ENCODE data around the gene SVEP1.

The SVEP1 gene

DNA sequence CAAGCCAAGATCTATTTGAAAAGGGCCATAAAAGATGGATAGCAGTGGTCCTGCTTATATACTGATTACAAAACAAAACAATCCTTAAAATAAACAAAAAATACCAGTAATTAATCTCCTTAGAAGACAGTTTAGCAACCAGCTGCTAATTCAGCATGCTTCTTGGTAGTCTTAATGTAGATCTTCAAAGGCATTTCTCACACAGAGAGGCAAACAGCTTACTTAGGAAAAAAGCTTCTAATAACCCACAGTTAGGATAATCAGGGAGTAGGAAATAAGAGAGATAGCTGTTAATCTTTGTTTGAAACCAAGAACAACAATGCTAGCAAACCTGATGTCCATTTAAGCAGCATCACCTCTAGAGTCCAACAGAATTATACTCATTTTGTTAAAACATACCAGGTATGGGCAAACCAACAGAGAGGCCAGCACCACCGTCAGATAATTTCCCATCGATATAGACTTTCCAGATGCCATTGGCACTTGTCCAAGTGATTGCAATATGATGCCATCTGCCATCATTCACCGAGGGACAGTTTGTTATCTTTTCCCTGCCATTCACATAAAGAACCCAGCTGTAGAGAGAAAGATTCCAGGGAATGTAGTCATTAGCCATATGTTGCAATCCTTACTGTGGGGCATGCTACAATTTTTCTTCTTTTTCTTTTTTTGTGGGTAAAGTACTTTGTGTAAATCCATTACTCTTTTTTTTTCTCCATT is 136.2 kb downstream of the SVEP1 start:
- WGBS (ENCODE audit: extremely low coverage, insufficient coverage, low lambda C conversion rate) = no CpG with 5 or more reads among the region's 3 CpGs

DNA sequence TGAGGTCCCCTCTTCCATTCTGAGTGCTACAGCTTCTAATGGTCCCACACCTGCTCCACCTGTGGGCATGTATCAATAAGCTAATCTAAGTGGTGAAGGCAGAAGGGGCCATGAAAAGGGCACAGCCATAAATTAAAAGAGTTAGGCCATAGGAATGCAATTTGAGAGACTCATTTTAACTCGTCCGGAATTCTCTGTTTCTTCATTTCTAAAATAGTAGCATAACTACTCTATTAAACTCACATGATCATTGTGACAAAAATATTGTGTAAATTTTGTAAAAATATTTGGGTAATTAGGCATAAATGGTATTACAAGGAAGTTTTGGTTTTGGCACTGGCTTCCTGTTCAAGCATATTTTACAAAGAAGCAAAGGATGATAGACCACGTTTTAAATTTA is 138.7 kb downstream of the SVEP1 start:
- Histone ChIP-seq H3K79me1 (ENCODE audit: low read length) (no peaks in the 10 kb centered on the region), H3K79me2 (ENCODE audit: control insufficient read depth, insufficient read depth, low read length) (no peaks in the 10 kb centered on the region), H3K4ac (ENCODE audit: low read depth, low read length) (no peak overlapping the region), H2BK15ac (replicated peaks; ENCODE audit: low read depth) (no peak overlapping the region), H3K4me1 (ENCODE audit: control insufficient read depth, low read depth, low read length) (no peaks in the 10 kb centered on the region), H3K23ac (ENCODE audit: low read length) (no peak overlapping the region), H3K4me3 (ENCODE audit: low read length) (no peak overlapping the region), H3K27me3 (ENCODE audit: insufficient read depth, low read length, poor library complexity) (no peaks in the 10 kb centered on the region), H3K4me2 (ENCODE audit: low read length) (no peak overlapping the region), H4K5ac (ENCODE audit: low read length) (no peak overlapping the region), H3K18ac (ENCODE audit: low read length) (no peak overlapping the region), H3K27ac (ENCODE audit: low read depth, low read length) (no peak overlapping the region), H3K36me3 (ENCODE audit: control insufficient read depth, insufficient read depth, low read length) (no peaks in the 10 kb centered on the region), H2AK5ac (ENCODE audit: low read length) (no peak overlapping the region), H4K8ac (ENCODE audit: low read depth, low read length) (no peak overlapping the region), H2BK5ac (ENCODE audit: low read length) (no peak overlapping the region), H3K56ac (ENCODE audit: low read length) (no peak overlapping the region), H2BK120ac (ENCODE audit: low read depth, low read length) (no peak overlapping the region), H3K9ac (ENCODE audit: low read length) (no peak overlapping the region)
- WGBS (ENCODE audit: extremely low coverage, insufficient coverage, low lambda C conversion rate) = no CpG with 5 or more reads among the region's 3 CpGs
- no peak for DNase-seq

More for the DNA sequence above, 136.2 kb downstream of the SVEP1 start:
- Histone ChIP-seq H3K79me1 (ENCODE audit: low read length) (no peaks in the 10 kb centered on the region), H3K4me2 (ENCODE audit: low read length) (no peak overlapping the region), H3K9ac (ENCODE audit: low read length) (no peak overlapping the region), H2BK120ac (ENCODE audit: low read depth, low read length) (no peak overlapping the region), H2BK15ac (replicated peaks; ENCODE audit: low read depth) (no peak overlapping the region), H3K79me2 (ENCODE audit: control insufficient read depth, insufficient read depth, low read length) (no peaks in the 10 kb centered on the region), H3K4me1 (ENCODE audit: control insufficient read depth, low read depth, low read length) (no peaks in the 10 kb centered on the region), H3K36me3 (ENCODE audit: control insufficient read depth, insufficient read depth, low read length) (no peaks in the 10 kb centered on the region), H3K4me3 (ENCODE audit: low read length) (no peak overlapping the region), H4K5ac (ENCODE audit: low read length) (no peak overlapping the region), H3K27me3 (ENCODE audit: insufficient read depth, low read length, poor library complexity) (no peaks in the 10 kb centered on the region), H3K18ac (ENCODE audit: low read length) (no peak overlapping the region), H4K8ac (ENCODE audit: low read depth, low read length) (no peak overlapping the region), H3K23ac (ENCODE audit: low read length) (no peak overlapping the region), H3K4ac (ENCODE audit: low read depth, low read length) (no peak overlapping the region), H3K56ac (ENCODE audit: low read length) (no peak overlapping the region), H2AK5ac (ENCODE audit: low read length) (no peak overlapping the region), H3K27ac (ENCODE audit: low read depth, low read length) (no peak overlapping the region), H2BK5ac (ENCODE audit: low read length) (no peak overlapping the region)
- no peak for DNase-seq

DNA sequence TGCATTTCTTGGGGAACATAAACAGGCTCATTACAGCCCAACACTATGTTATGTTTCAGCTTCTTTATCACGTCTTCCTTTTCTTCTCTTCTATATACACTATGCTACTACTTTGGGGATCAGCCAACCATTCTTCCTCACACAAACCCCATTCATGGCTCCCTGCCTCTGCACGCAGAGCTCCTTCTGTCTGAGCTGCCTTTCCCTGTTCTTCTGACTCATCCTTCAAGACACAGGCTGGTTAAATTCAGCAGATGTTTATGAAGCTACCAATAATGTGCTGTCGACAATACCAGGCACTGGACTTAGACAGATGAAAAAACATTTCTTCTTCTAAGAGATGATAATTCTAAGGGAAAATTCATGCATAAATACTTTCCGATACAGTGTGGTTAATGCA is 139.4 kb downstream of the SVEP1 start:
- no peak overlapping the region for H2BK15ac ChIP-seq (replicated peaks; ENCODE audit: low read depth)
- no peak overlapping the region for H3K56ac ChIP-seq (ENCODE audit: low read length)
- WGBS (ENCODE audit: extremely low coverage, insufficient coverage, low lambda C conversion rate) = no CpG with 5 or more reads among the region's 4 CpGs
- H2AK5ac ChIP-seq (ENCODE audit: low read length) = no peak overlapping the region
- H3K79me1 ChIP-seq (ENCODE audit: low read length) = no peaks in the 10 kb centered on the region
- no peak overlapping the region for H3K23ac ChIP-seq (ENCODE audit: low read length)
- H3K4me2 ChIP-seq (ENCODE audit: low read length) = no peak overlapping the region
- no peak overlapping the region for H3K4ac ChIP-seq (ENCODE audit: low read depth, low read length)
- H3K4me1 ChIP-seq (ENCODE audit: control insufficient read depth, low read depth, low read length) = no peaks in the 10 kb centered on the region
- no peaks in the 10 kb centered on the region for H3K79me2 ChIP-seq (ENCODE audit: control insufficient read depth, insufficient read depth, low read length)
- no peaks in the 10 kb centered on the region for H3K27me3 ChIP-seq (ENCODE audit: insufficient read depth, low read length, poor library complexity)
- H3K4me3 ChIP-seq (ENCODE audit: low read length) = no peak overlapping the region
- H4K5ac ChIP-seq (ENCODE audit: low read length) = no peak overlapping the region
- no peak overlapping the region for H3K18ac ChIP-seq (ENCODE audit: low read length)
- no peak overlapping the region for H3K27ac ChIP-seq (ENCODE audit: low read depth, low read length)
- no peaks in the 10 kb centered on the region for H3K36me3 ChIP-seq (ENCODE audit: control insufficient read depth, insufficient read depth, low read length)
- H2BK120ac ChIP-seq (ENCODE audit: low read depth, low read length) = no peak overlapping the region
- no peak overlapping the region for H3K9ac ChIP-seq (ENCODE audit: low read length)
- no peak overlapping the region for H4K8ac ChIP-seq (ENCODE audit: low read depth, low read length)
- no peak overlapping the region for H2BK5ac ChIP-seq (ENCODE audit: low read length)
- DNase-seq = no peak

GRCh38 chr9:110432253-110432652 is 147.3 kb downstream of the SVEP1 start:
- no peak overlapping the region for H3K4ac ChIP-seq (ENCODE audit: low read depth, low read length)
- no peak overlapping the region for H3K9ac ChIP-seq (ENCODE audit: low read length)
- no peak overlapping the region for H3K4me2 ChIP-seq (ENCODE audit: low read length)
- H4K8ac ChIP-seq (ENCODE audit: low read depth, low read length) = no peak overlapping the region
- H3K4me3 ChIP-seq (ENCODE audit: low read length) = no peak overlapping the region
- no peaks in the 10 kb centered on the region for H3K36me3 ChIP-seq (ENCODE audit: control insufficient read depth, insufficient read depth, low read length)
- H2BK5ac ChIP-seq (ENCODE audit: low read length) = no peak overlapping the region
- no peaks in the 10 kb centered on the region for H3K79me2 ChIP-seq (ENCODE audit: control insufficient read depth, insufficient read depth, low read length)
- WGBS (ENCODE audit: extremely low coverage, insufficient coverage, low lambda C conversion rate) = no CpG with 5 or more reads among the region's 3 CpGs
- H3K56ac ChIP-seq (ENCODE audit: low read length) = no peak overlapping the region
- no peak overlapping the region for H2BK120ac ChIP-seq (ENCODE audit: low read depth, low read length)
- H3K27me3 ChIP-seq (ENCODE audit: insufficient read depth, low read length, poor library complexity) = no peaks in the 10 kb centered on the region
- no peak for DNase-seq
- no peak overlapping the region for H4K5ac ChIP-seq (ENCODE audit: low read length)
- H3K18ac ChIP-seq (ENCODE audit: low read length) = no peak overlapping the region
- no peak overlapping the region for H3K23ac ChIP-seq (ENCODE audit: low read length)
- no peaks in the 10 kb centered on the region for H3K79me1 ChIP-seq (ENCODE audit: low read length)
- no peak overlapping the region for H2BK15ac ChIP-seq (replicated peaks; ENCODE audit: low read depth)
- no peak overlapping the region for H2AK5ac ChIP-seq (ENCODE audit: low read length)
- H3K4me1 ChIP-seq (ENCODE audit: control insufficient read depth, low read depth, low read length) = no peaks in the 10 kb centered on the region
- H3K27ac ChIP-seq (ENCODE audit: low read depth, low read length) = no peak overlapping the region

- no peak overlapping the region for H3K4me3 ChIP-seq (ENCODE audit: low read length)
- 100% methylated on average over 1 of the region's 1 CpG for WGBS (ENCODE audit: extremely low coverage, insufficient coverage, low lambda C conversion rate)
- no peak overlapping the region for H4K5ac ChIP-seq (ENCODE audit: low read length)
- H2BK15ac ChIP-seq (replicated peaks; ENCODE audit: low read depth) = no peak overlapping the region
- H2AK5ac ChIP-seq (ENCODE audit: low read length) = no peak overlapping the region
- H3K4ac ChIP-seq (ENCODE audit: low read depth, low read length) = no peak overlapping the region
- no peak overlapping the region for H2BK5ac ChIP-seq (ENCODE audit: low read length)
- no peaks in the 10 kb centered on the region for H3K36me3 ChIP-seq (ENCODE audit: control insufficient read depth, insufficient read depth, low read length)
- no peak overlapping the region for H2BK120ac ChIP-seq (ENCODE audit: low read depth, low read length)
- no peak overlapping the region for H3K23ac ChIP-seq (ENCODE audit: low read length)
- H4K8ac ChIP-seq (ENCODE audit: low read depth, low read length) = no peak overlapping the region
- no peaks in the 10 kb centered on the region for H3K27me3 ChIP-seq (ENCODE audit: insufficient read depth, low read length, poor library complexity)
- H3K9ac ChIP-seq (ENCODE audit: low read length) = no peak overlapping the region
- no peaks in the 10 kb centered on the region for H3K79me2 ChIP-seq (ENCODE audit: control insufficient read depth, insufficient read depth, low read length)
- H3K56ac ChIP-seq (ENCODE audit: low read length) = no peak overlapping the region
- H3K4me1 ChIP-seq (ENCODE audit: control insufficient read depth, low read depth, low read length) = no peaks in the 10 kb centered on the region
- no peaks in the 10 kb centered on the region for H3K79me1 ChIP-seq (ENCODE audit: low read length)
- DNase-seq = no peak
- no peak overlapping the region for H3K4me2 ChIP-seq (ENCODE audit: low read length)
- H3K18ac ChIP-seq (ENCODE audit: low read length) = no peak overlapping the region
- no peak overlapping the region for H3K27ac ChIP-seq (ENCODE audit: low read depth, low read length)
These were observed 150.1 kb downstream of the SVEP1 start for GRCh38 chr9:110429453-110429852.

Data from mesendoderm (in vitro differentiated cells).